ENCODE data around the gene HELZ. TPM values are rescaled to one million over a fixed set of nuclear protein-coding genes. Genes with fewer than 3 reads are reported as not detected.
A peak's percentile ranks its signal among the peaks of the same experiment; 100 is the strongest.

HELZ gene
- total and polyA plus RNA-seq, 2 of the 8 experiments (the other 6 are each of a cell fraction or from before 2014, with no cell fraction given) = 10.0 to 48.7 TPM

DNA sequence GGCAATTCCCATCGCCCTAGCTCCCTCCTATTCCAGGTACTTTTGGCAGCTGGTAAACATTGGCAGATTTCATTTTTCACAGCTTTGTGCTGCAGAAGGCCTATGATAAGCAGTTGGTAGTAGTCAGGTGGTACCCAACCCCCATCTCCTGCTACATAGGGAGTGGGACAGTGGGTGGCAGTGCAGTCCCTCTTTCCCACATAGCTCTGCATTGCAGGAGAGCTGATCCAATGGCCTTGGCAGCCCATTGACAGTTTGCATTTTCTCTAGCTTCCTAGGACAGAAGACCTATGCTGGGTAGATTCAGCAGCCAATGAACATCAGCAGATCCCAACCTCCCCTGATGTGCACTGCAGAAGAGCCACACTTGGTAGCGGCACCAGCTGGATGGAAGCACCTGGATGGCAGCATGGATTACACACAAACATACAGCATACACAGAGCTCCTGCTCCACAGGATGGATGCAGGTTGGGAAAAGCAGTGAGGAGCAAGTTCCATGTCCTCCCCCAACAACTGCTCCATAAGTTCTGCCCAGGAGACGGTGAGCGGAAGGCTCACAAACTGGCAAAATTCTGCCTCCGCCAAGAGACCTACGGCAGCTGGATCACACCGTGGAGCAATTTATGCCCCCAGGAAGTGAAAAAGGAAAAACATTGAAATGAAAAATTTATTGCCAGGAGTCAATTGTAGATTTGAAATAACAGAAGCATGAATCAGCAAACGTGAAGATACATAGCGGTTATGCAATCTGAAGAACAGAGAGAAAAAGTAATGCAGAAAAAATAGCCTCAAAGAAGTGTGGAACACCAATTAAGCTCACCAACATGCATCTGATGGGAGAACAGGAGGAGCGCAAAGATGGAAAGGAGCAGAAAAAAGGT lies 105.0 kb downstream of the HELZ start:
- H3K9ac ChIP-seq (replicated peaks in 1 of 4; ENCODE audit: extremely low read depth in 1 of 4, low read depth in 3 of 4, low read length in 3 of 4) = no peak overlapping the region; a peak in 1 of 7 replicates
- H2AFZ ChIP-seq (ENCODE audit: low read length) = no peak overlapping the region
- WGBS, 2 experiments (ENCODE audit: extremely low coverage in 1 of 2, insufficient coverage in 1 of 2, insufficient read length in 1 of 2, insufficient replicate concordance in 2 of 2, low coverage in 1 of 2, low lambda C conversion rate in 2 of 2, missing lambda C conversion rate in 1 of 2) = 93% methylated on average over 10 of the region's 10 CpGs; no CpG with 5 or more reads in 1 of the 2 experiments
- FAIRE-seq (no peak), DNase-seq (ENCODE audit: low read depth in 1 of 2, low spot score in 2 of 2) (no peak)
- H2AK5ac ChIP-seq (ENCODE audit: low read depth, low read length) = no peak overlapping the region
- no peaks in the 10 kb centered on the region for H3K79me2 ChIP-seq (ENCODE audit: control insufficient read depth in 1 of 2, insufficient read depth in 2 of 2, low read length in 2 of 2)
- H4K5ac ChIP-seq (ENCODE audit: insufficient read length, low read depth, low read length) = no peak overlapping the region
- H3K4me1 ChIP-seq (replicated peaks in 1 of 4; ENCODE audit: control insufficient read depth in 3 of 4, insufficient read depth in 4 of 4, low read length in 3 of 4) = peaks cover 0 to 3% (median under 1%) of the 10 kb centered on the region in 4 experiments; a peak in 4 of 7 replicates
- no peak overlapping the region for H3K14ac ChIP-seq (ENCODE audit: insufficient read length)
- no peak overlapping the region for H3K4ac ChIP-seq (replicated peaks; ENCODE audit: insufficient read length, low read depth, low read length)
- H3K27me3 ChIP-seq (replicated peaks in 1 of 4; ENCODE audit: control insufficient read depth in 3 of 4, extremely low read depth in 1 of 4, insufficient read depth in 3 of 4, low read length in 3 of 4) = no peaks in the 10 kb centered on the region
- H2BK20ac ChIP-seq (ENCODE audit: low read length) = no peak overlapping the region
- H3K27ac ChIP-seq (ENCODE audit: low read depth, low read length) = no peak overlapping the region
- TF ChIP-seq, protein P1, sequence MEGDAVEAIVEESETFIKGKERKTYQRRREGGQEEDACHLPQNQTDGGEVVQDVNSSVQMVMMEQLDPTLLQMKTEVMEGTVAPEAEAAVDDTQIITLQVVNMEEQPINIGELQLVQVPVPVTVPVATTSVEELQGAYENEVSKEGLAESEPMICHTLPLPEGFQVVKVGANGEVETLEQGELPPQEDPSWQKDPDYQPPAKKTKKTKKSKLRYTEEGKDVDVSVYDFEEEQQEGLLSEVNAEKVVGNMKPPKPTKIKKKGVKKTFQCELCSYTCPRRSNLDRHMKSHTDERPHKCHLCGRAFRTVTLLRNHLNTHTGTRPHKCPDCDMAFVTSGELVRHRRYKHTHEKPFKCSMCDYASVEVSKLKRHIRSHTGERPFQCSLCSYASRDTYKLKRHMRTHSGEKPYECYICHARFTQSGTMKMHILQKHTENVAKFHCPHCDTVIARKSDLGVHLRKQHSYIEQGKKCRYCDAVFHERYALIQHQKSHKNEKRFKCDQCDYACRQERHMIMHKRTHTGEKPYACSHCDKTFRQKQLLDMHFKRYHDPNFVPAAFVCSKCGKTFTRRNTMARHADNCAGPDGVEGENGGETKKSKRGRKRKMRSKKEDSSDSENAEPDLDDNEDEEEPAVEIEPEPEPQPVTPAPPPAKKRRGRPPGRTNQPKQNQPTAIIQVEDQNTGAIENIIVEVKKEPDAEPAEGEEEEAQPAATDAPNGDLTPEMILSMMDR (IDR thresholded peaks at IDR 0.05; ENCODE audit: control extremely low read depth in 1 of 3, insufficient read depth in 1 of 3, low read depth in 1 of 3, low read length in 3 of 3) = peak; percentile 36 to 58 (median 51); a peak in 3 of 4 replicates
- no peak for TF ChIP-seq POU5F1 (IDR thresholded peaks at IDR 0.05; ENCODE audit: low read depth, low read length)
- TF ChIP-seq RAD21 (IDR thresholded peaks at IDR 0.05 in 1 of 2, conservative IDR thresholded peaks at IDR 0.05 in 1 of 2; ENCODE audit: low read depth in 2 of 2, low read length in 2 of 2) = peak; percentile 61 to 72
- no peak overlapping the region for H2BK12ac ChIP-seq (ENCODE audit: low read depth, low read length)
- no peak overlapping the region for H3K56ac ChIP-seq (replicated peaks; ENCODE audit: insufficient read length, low read depth, low read length)
- H4K20me1 ChIP-seq (replicated peaks in 1 of 2; ENCODE audit: control insufficient read depth in 1 of 2, insufficient read depth in 2 of 2, low read length in 2 of 2) = peaks cover 0 to 4% of the 10 kb centered on the region in 2 experiments
- H4K8ac ChIP-seq (ENCODE audit: extremely low read depth, insufficient read depth, low read length) = no peak overlapping the region; the same call in 1 of the 2 replicates
- no peak overlapping the region for H3K23ac ChIP-seq (ENCODE audit: insufficient read length)
- ChIA-PET CTCF (ENCODE audit: partially characterized antibody) (interaction anchor here (0.5 to 2.0 kb wide), 17 partner anchors 9 to 449 kb away, joined by 3 to 11 read pairs (median 4); no protein-coding TSS in a partner anchor), POLR2A (ENCODE audit: partially characterized antibody) (interaction anchor here (0.6 kb wide), 1 partner anchor 104 kb away, joined by 4 read pairs; no protein-coding TSS in a partner anchor)
- no peak overlapping the region for H3K18ac ChIP-seq (ENCODE audit: extremely low read depth, low read length)
- H3K9me3 ChIP-seq (ENCODE audit: insufficient read depth in 2 of 2, low read depth in 1 of 2, low read length in 1 of 2) = no peaks in the 10 kb centered on the region
- H2BK15ac ChIP-seq (ENCODE audit: low read length) = no peak overlapping the region
- H2BK120ac ChIP-seq (replicated peaks; ENCODE audit: low read depth, low read length) = no peak overlapping the region
- H3K36me3 ChIP-seq (ENCODE audit: control insufficient read depth in 2 of 4, insufficient read depth in 4 of 4, low read length in 3 of 4) = peaks cover 0 to 17% (median 4%) of the 10 kb centered on the region in 4 experiments; a peak in 3 of 8 replicates
- 0 out of 2 replicates have a peak overlapping the region, but pooled peaks have one; percentile 22 for H2BK5ac ChIP-seq (ENCODE audit: low read depth, low read length)
- H3K4me2 ChIP-seq (ENCODE audit: insufficient read depth in 1 of 2, low read depth in 2 of 2, low read length in 2 of 2) = no peak overlapping the region
- H3K79me1 ChIP-seq (ENCODE audit: low read depth, low read length) = no peaks in the 10 kb centered on the region
- no peaks in the 10 kb centered on the region for H3K23me2 ChIP-seq (ENCODE audit: low read depth, low read length)
- H4K91ac ChIP-seq (replicated peaks; ENCODE audit: insufficient read length, low read length) = no peak overlapping the region
- H3K4me3 ChIP-seq (ENCODE audit: extremely low read depth in 1 of 4, insufficient read depth in 2 of 4, low read depth in 3 of 4, low read length in 4 of 4) = no peak overlapping the region
